ENCODE data around the gene ZGLP1. TPM values are rescaled to one million over a fixed set of nuclear protein-coding genes. Genes with fewer than 3 reads are reported as not detected.
"Not testable (repeated sequence)": the region's sequence is repeated elsewhere in the genome, so short reads cannot be mapped to it uniquely, and the experiment has no call there.

The ZGLP1 gene
- 1 to 10 TPM; 5.6 to 9.7 (median 6.3) TPM for polyA plus RNA-seq (ENCODE audit: insufficient read length in 3 of 3)
- long read RNA-seq, donor 1, partial matches to known transcripts, result 0 of 1 reads
- long read RNA-seq, donor 1, other reads (novel, unspliced or antisense), result 0 of 1 reads
- long read RNA-seq, donor 2, partial matches to known transcripts, result 0 of 2 reads
- long read RNA-seq, donor 2, other reads (novel, unspliced or antisense), result 0 of 2 reads
- long read RNA-seq, donor 3, result 0 reads
- long read RNA-seq, donor 4, partial matches to known transcripts, result 0 of 1 reads
- long read RNA-seq, donor 4, other reads (novel, unspliced or antisense), result 0 of 1 reads
- long read RNA-seq, donor 5, result 0 reads
- long read RNA-seq, donor 6, partial matches to known transcripts, result 0 of 4 reads
- long read RNA-seq, donor 6, other reads (novel, unspliced or antisense), result 0 of 4 reads
- long read RNA-seq, donor 7, partial matches to known transcripts, result 0 of 2 reads
- long read RNA-seq, donor 7, other reads (novel, unspliced or antisense), result 0 of 2 reads
- long read RNA-seq, donor 8, result 0 reads
- long read RNA-seq, donor 9, result 0 reads
- long read RNA-seq, donor 10, partial matches to known transcripts, result 0 of 2 reads
- long read RNA-seq, donor 10, other reads (novel, unspliced or antisense), result 0 of 2 reads
- long read RNA-seq, donor 11, result 0 reads
- long read RNA-seq, donor 12, partial matches to known transcripts, result 0 of 2 reads
- long read RNA-seq, donor 12, other reads (novel, unspliced or antisense), result 0 of 2 reads
- long read RNA-seq, donor 13, result 0 reads
- long read RNA-seq, donor 14, result 0 reads
- long read RNA-seq, donor 15, partial matches to known transcripts, result 0 of 4 reads
- long read RNA-seq, donor 15, other reads (novel, unspliced or antisense), result 0 of 4 reads
- long read RNA-seq, donor 16, transcript ZGLP1-202 (4 exons, 2,303 nt), result major isoform, 6 of 8 reads
- long read RNA-seq, donor 16, partial matches to known transcripts, result 0 of 8 reads
- long read RNA-seq, donor 16, other reads (novel, unspliced or antisense), result 0 of 8 reads

DNA sequence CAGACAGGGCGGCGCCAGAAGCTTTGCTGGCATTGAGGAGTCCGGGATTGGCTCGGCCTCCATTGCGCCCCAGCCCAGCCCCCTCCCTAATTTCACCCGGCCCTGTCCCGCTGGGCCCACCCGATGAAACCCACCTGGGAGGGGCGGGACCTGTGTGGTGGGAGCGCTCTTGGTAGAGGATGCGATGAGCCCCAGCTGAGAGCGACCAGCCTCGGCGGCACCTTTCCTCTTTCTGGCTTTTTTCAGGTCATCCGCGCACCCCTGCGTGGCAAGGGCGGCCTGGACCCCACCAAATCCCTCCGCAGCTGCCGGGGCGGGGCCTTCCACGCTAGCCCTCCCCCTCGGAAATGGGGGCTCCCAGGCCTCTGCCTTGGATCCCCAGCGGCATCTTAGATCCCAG is at the start of gene ZGLP1:
Gene ZGLP1, minus strand, starts transcription at position 393 of the 400 bp plus-strand sequence.
- DNase-seq (ENCODE audit: extremely low read depth in 1 of 11, low read depth in 9 of 11, low spot score in 4 of 11), result no peak

DNA sequence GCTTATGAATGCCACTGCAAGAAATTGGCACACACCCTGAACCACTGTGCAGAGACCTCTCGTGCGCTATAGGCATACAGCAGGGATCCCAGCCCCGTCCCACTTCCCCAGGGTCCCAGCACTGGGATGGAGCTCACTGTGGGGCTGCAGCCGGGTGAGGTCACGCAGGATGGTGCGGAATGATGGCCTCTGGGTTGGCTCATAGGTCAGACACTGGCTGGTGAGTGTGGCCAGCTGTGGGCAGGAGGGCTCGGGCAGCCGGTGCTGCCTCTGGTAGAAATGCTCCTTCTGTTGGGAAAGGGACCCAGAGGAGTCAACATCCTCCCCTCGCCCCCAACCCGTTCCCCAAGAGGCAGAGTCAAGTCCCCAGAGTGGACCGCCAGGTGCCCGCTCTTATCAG is 46.8 kb upstream of the ZGLP1 start:
- DNase-seq (ENCODE audit: extremely low read depth in 1 of 11, low read depth in 9 of 11, low spot score in 4 of 11), result no peak

DNA sequence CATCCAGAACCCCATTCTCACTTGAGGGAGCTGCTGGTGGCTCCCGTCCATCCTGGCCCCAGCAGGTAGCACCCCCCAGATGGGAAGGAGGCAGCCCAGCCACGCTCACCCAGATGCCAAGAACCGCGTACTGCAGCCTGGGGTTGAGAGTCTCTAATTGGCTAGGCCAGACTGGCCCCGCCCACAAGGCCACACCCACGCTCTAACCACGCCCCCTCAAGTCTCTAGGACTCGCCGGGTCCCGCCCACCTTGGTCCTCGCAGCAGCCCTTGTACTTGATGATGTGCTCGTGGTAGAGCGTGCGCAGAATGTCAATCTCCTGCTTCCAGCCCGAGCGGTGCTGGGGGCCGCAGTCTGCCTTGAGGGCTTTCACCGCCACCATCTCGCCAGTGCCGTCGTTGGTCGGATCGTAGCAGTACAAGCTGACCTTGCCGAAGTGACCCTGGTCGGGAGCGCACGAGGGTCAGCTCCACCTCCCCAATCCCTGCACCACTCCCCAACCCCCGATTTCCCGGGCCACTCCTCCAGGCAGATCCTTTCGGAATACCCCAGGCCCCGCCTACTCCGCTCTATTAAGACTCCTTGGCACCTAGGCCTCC is 44.3 kb upstream of the ZGLP1 start:
- peak in 3 of 11 donors; percentile 41 to 65 (median 56) for DNase-seq (ENCODE audit: extremely low read depth in 1 of 11, low read depth in 9 of 11, low spot score in 4 of 11)

DNA sequence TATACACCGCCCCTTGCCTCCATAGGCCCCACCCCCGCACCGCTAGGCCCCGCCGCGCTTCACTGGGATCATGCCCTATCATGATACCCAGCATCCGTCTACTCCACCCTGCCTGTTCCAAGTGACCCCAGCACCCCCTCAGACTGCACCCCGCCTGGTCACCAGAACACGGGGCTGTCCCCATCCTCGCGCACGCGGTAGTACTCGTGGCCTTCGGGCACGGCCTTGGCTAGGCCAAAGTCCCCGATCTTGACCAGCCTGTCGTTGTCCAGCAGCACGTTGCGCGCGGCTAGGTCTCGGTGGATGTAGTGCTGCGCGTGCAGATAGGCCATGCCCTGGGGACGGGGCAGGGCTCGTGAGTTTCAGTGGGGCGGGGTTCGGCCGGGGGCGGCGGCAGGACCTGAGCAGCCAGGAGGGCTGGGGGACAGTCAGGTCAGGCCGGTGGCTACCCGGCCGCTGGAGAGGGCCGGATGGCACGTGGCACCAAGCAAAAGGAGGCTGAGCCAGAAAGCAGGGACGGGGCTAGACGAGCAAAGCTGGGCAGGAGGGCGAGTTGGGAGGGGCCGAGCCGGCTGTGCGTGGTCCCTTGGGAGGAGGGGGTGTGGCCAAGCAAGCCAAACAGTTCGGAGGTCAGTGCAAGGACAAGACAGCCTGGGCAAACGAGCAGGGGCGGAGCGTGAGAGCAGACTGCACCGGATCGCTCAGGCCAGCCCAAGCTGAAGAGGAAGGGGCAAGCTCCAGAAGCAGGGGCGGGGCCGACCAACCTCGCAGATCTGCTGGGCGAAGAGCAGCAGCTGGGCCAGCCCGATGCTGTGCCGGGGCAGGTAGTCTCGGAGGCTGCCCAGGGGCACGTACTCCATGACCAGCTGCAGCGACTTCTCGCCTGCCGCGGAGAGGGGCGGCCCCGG is 43.4 kb upstream of the ZGLP1 start:
- DNase-seq (ENCODE audit: extremely low read depth in 1 of 11, low read depth in 9 of 11, low spot score in 4 of 11), result peak in 6 of 11 donors; percentile 54 to 80 (median 72)

DNA sequence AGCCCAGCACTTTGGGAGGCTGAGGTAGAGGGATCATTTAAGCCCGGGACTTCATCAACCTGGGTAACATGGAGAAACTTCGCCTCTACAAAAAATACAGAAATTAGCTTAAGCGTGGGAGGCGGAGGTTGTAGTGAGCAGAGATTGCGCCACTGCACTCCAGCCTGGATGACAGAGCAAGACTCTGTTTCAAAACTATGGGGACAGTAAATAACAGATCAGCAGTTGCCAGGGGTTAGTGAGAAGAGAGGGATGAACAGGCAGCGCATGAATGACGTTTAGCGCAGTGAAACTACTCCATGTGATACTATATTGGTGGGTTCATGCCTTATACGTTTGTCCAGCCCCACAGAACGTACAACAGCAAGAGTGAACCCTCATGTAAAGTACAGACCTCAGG is 36.9 kb upstream of the ZGLP1 start:
- no peak for DNase-seq (ENCODE audit: extremely low read depth in 1 of 11, low read depth in 9 of 11, low spot score in 4 of 11)

DNA sequence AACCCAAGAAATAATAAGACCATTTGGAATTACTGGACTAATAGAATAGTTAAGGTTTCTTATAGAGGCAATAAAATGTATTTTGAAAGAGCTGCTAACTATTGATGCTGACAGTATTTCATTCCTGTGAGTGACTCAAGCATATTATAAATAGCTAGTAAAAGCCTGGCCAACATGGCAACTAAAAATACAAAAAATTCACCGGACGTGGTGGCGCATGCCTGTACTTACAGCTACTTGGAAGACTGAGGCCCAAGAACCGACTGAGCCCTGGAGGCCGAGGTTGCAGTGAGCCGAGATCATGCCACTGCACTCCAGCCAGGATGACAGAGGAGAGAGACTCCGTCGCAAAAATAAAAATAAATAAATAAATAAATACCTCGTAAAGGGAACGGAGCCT is 35.2 kb upstream of the ZGLP1 start:
- DNase-seq (ENCODE audit: extremely low read depth in 1 of 11, low read depth in 9 of 11, low spot score in 4 of 11), result no peak

DNA sequence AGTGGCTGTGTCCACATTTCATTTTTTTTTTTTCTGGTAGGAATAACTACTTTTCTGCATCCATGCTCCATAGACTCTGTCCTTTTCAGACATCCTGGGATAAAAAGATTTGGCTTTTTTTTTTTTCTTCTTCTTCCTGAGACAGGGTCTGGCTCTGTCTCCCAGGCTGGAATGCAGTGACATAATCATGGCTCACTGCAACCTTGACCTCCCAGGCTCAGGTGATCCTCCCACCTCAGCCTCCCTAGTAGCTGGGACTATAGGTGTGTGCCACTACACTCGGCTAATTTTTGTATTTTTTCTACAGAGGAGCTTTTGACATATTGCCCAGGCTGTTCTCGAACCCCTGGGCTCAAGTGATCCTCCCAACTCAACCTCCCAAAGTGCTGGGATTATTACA is 33.9 kb upstream of the ZGLP1 start:
- no peak for DNase-seq (ENCODE audit: extremely low read depth in 1 of 11, low read depth in 9 of 11, low spot score in 4 of 11)

DNA sequence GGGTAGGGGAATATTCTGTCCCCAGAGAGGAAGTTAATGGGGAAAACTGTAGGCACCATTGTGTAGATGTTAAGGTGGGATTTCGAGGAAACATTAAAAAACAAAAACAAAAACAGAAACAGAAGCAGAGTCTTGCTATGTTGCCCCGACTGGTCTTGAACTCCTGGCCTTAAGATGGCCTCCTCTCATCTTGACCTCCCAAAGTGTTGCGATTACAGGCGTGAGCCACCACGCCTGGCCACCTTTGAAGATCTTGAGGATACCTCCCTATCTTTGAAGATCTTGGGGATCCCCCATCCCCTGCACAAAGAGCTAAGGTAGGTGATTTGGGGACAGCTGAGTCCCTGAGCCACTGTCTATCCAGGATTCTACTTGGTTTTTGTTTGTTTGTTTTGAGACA is 30.4 kb upstream of the ZGLP1 start:
- no peak for DNase-seq (ENCODE audit: extremely low read depth in 1 of 11, low read depth in 9 of 11, low spot score in 4 of 11)

DNA sequence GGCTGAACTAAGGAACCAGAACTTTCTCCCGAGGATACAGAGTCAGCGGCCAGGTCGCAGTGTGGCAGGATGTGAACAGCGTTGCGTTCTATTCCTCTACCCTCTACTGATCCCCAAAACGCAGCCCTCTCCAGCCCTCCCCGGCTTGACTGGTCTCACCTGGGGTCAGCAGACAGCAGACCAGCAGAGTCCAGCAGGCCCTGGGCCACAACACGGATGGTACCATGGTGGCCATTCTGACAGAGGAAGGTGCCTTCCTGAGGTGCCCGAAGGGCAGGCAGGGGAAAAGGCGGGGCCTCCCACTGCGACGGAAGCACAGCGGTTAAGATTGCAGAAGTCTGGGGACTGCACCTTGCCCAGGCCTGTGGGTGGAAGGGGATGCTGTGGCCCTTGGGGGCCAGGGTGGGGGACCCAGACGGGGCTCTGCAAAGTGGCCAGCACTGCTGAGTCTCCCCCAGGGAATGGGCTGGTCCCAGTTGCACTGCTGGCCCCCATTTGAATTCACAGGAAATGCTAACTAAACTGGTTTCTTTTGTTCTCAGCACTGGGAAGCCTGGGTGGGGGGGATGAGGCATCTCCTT is 29.9 kb upstream of the ZGLP1 start, which contains the start of gene ICAM3:
Gene ICAM3, minus strand, starts transcription at position 245 of the 581 bp plus-strand sequence. Its CDS starts 10 bp downstream, at position 235.
- DNase-seq (ENCODE audit: extremely low read depth in 1 of 11, low read depth in 9 of 11, low spot score in 4 of 11), result no peak

DNA sequence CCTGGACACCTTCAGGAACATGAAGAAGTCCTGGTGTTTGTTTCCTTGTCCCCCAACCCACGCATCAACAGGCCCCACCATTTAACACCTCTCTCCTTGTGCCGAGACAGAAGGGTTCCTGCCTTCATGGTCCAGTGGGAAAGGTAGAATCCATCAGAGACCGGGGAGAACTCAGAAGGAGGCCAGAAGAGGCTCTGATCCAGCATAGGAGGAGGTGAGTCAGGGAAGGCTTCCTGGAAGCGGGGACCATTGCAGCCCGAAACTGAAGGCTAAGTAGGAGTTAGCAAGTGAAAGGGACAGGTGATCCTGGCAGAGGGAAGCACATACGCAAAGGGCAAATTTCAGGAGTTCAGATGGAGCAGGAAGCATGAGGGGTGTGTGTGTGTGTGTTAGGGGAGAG is 29.3 kb upstream of the ZGLP1 start:
- no peak for DNase-seq (ENCODE audit: extremely low read depth in 1 of 11, low read depth in 9 of 11, low spot score in 4 of 11)

DNA sequence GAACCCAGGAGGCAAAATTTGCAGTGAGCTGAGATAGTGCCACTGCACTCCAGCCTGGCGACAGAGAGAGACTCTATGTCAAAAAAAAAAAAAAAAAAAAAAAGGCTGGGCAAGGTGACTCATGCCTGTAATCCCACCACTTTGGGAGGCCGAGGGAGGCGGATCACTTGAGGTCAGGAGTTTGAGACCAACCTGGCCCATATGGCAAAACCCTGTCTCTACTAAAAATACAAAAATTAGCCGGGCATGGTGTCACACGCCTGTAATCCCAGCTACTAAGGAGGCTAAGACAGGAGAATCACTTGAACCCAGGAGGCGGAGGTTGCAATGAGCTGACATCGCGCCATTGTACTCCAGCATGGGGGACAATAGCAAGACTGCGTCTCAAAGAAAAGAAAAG is 27.1 kb upstream of the ZGLP1 start:
- not testable (repeated sequence) for DNase-seq (ENCODE audit: extremely low read depth in 1 of 11, low read depth in 9 of 11, low spot score in 4 of 11)

DNA sequence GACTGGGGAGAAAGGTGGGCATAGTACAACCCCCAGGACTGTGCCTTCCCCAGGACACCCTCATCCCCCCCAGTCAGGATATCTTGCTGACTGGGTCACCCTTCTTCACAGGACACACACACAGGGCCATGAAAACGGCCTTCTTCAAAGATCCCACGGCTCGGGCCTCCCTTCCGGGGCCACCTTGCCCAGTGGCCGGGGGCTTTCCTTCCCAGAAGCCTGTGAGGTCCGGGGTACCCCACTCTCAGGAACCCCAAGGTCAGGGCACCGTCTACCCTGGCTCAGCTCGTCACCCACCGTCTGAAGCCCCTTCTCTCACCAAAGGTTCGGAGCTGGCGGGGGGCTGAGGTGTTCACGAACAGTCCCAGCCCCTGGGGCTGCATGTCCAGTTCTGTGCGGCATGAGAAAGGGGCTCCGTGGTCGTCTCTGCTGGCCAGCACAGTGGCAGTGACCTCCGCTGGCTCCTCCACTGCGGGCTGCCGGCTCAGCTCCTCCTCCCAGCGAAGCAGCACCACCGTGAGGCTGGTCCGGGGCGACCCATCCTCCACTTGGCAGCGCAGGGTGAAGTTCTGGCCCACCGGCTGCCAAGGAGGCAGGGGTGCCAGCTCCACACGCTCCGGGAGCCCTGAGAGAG is 25.9 kb upstream of the ZGLP1 start:
- DNase-seq (ENCODE audit: extremely low read depth in 1 of 11, low read depth in 9 of 11, low spot score in 4 of 11), result no peak

DNA sequence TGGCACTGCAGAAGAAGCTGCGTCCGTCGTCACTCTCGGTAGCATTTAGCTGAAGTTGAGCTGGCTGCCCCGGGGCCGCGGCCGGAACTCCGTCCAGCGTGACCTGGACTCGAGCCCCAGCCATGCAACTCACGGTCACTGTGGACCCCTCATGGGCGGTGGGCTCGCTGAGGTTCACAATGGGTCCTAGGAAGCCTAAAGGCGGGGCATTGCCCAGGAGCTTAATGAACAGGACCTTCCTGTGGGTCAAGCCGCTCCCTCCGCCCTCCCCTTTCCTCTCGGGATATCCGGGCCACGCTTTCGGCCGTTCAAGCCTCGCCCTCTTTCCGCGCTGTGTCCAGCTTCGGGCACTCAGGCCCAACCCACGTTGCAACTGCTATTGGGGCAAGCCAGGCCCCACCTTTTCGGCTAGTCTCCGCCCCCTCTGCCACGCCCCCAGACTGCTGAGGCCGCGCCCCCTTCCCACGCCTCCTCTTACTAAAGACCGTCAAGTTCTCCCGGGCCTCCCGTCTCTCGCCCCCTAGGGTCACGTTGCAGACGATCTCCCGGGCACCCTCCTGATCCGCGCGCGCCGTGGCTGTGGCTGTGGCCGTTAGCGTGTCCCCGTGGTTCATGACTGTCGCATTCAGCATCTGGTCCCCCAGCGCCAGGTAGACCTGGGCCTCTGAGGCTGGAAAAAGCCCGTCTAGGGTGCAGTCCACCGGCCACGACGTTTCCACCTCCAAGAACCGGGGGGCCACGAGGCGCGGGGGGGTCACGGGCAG is 25.2 kb upstream of the ZGLP1 start:
- peak in 9 of 11 donors; percentile 56 to 89 (median 83) for DNase-seq (ENCODE audit: extremely low read depth in 1 of 11, low read depth in 9 of 11, low spot score in 4 of 11)

DNA sequence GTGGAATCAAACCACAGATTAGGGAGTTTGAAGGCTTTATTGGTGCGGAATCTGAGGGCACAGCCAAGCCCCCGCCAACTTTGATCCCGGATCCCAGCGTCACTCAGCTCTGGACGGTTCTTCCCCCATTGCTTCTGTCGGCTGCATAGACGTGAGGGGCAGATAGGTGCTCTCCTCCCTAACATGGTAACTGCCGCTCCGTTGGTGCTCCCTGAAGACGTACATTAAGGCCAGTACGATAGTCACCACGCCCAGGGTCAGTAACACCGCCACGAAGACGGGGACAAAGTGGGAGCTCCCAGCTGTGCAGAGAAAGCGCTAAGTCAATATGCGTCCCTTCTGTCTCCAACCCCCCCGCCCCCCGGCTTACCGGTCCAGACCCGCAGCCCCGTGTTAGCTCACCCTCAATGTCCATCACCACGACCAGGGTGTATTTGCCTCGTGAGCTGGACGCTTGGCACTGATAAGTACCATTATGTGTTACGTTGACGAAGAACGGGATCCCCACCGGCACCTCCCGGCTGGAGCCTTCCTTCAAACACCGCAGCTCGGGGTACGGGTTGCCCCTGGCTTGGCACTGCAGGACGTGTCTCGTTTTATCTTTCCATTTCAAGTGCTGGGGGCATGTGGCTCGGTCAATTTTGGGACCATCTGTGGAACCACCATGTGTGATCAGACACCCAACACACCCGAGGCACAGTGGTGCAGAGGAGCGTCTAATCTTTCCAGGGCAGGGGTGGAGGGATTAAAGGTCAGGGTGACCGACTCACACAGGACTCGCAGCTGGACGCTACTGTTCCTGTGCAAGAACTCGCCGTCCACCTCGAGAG is 24.4 kb upstream of the ZGLP1 start:
- DNase-seq (ENCODE audit: extremely low read depth in 1 of 11, low read depth in 9 of 11, low spot score in 4 of 11), result no peak

DNA sequence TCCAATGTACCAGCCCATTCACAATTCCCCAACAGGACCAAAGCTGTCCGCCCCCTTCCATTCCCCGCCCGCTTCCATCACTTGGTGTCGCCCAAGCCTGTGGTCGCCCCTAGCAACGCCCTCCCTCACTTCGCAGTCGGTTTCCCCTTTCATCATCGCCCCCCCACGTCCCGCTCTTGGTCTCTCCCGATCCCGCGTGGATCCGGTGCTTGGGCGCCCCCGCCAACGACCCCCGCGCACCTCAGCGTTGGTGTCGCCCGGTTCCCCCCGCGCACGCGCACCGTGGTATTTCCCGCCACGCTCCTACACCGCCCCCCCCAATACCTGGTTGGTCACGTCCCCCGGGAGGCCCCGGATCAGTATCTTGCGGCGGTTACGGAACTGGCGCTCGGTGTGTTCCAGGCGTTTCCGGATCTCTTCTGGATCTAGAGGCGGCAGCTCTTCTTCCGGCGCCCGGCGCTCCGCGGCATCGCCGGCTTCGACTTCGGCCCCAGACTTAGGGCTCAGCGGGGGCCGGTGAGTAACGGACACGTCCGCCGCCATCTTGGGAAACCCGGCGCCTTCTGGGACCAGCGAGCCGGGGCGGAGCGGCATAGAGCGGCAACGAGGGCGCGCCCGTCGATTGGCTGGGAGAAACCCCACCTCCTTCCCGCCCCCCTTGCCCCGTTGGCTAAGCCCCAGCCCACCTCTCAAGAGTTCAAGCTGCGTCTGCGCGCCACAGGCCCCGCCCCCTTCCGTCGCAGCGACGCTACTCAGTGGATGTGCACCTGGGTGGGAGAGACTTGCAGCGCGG is 23.5 kb upstream of the ZGLP1 start, which contains the start of gene RAVER1:
Gene RAVER1, minus strand, starts transcription at position 565 of the 793 bp plus-strand sequence. Its CDS starts 22 bp downstream, at position 543.
- peak; percentile 88 to 97 (median 96) for DNase-seq (ENCODE audit: extremely low read depth in 1 of 11, low read depth in 9 of 11, low spot score in 4 of 11)
